GM21447 (cell line): ENCODE results near the gene MCOLN1.

Experiments used
- ATAC-seq: cut with Tn5 transposase; IDR thresholded peaks from one replicate; pipeline ENCODE4 v1.9.1; 2021; ENCODE audit not compliant: unreplicated experiment

Gene MCOLN1

GRCh38 chr19:7522072-7522922 lies at the start of gene MCOLN1:
TSS of gene MCOLN1 (plus strand) at chr19:7522624. CDS start at chr19:7522751, 127 bp downstream.
- peak; percentile 67 for ATAC-seq

- no peak for ATAC-seq
Measured at GRCh38 chr19:7475665-7476064, 46.8 kb upstream of the MCOLN1 start.

GRCh38 chr19:7476241-7476640 lies 46.2 kb upstream of the MCOLN1 start:
- ATAC-seq, result no peak

- ATAC-seq, result no peak
Measured at GRCh38 chr19:7476777-7477494, 45.5 kb upstream of the MCOLN1 start.

GRCh38 chr19:7477758-7478157 lies 44.7 kb upstream of the MCOLN1 start:
- no peak for ATAC-seq

GRCh38 chr19:7478173-7478842 lies 44.1 kb upstream of the MCOLN1 start:
- no peak for ATAC-seq

GRCh38 chr19:7478843-7479227 lies 43.6 kb upstream of the MCOLN1 start:
- no peak for ATAC-seq

GRCh38 chr19:7480222-7480969 lies 42.0 kb upstream of the MCOLN1 start:
- no peak for ATAC-seq

GRCh38 chr19:7480970-7481255 lies 41.5 kb upstream of the MCOLN1 start:
- ATAC-seq, result no peak

GRCh38 chr19:7482584-7483439 lies 39.6 kb upstream of the MCOLN1 start:
- ATAC-seq, result no peak

GRCh38 chr19:7483720-7484201 lies 38.7 kb upstream of the MCOLN1 start:
- no peak for ATAC-seq

GRCh38 chr19:7486923-7487322 lies 35.5 kb upstream of the MCOLN1 start:
- no peak for ATAC-seq

- ATAC-seq, result no peak
Measured at GRCh38 chr19:7488736-7489353, 33.6 kb upstream of the MCOLN1 start, which contains the start of gene PEX11G. TSS of gene PEX11G (minus strand) at chr19:7489035. CDS start at chr19:7489010, 25 bp downstream.

GRCh38 chr19:7489609-7490044 lies 32.8 kb upstream of the MCOLN1 start:
- ATAC-seq, result no peak

- no peak for ATAC-seq
Measured at GRCh38 chr19:7492142-7492541, 30.3 kb upstream of the MCOLN1 start.

- no peak for ATAC-seq
Measured at GRCh38 chr19:7492558-7492957, 29.9 kb upstream of the MCOLN1 start.

GRCh38 chr19:7494416-7495098 lies 27.9 kb upstream of the MCOLN1 start:
- ATAC-seq, result no peak

GRCh38 chr19:7497292-7497691 lies 25.1 kb upstream of the MCOLN1 start:
- ATAC-seq, result no peak
